WTC11 (cell line): Measurements from ENCODE around the gene FER. TPM values are rescaled to one million over a fixed set of nuclear protein-coding genes. Genes with fewer than 3 reads are reported as not detected.

Experiments used
- ATAC-seq: fragments of 200-7000 bp; cut with Tn5 transposase; 2 replicates; pipeline ENCODE4 v1.10.0; 2021; ENCODE audit warnings: mild to moderate bottlenecking, moderate library complexity
- CTCF ChIA-PET: fragments of 300-600 bp; sonication (Branson Sonifier 250); formaldehyde crosslinking; loops from one replicate; lab custom pipeline; 2021; ENCODE audit warnings: antibody characterized with exemption; lab: Charles Lee
- POLR2A ChIA-PET: fragments of 350-600 bp; sonication (Branson Sonifier 250); formaldehyde crosslinking; loops from one replicate; lab custom pipeline; 2021; ENCODE audit warnings: antibody characterized with exemption; lab: Charles Lee
- DNase-seq: peaks from one replicate; pipeline ENCODE4 v3.0.0; 2021; ENCODE audit warnings: low spot score
- H3K27ac Mint-ChIP-seq: 2 replicates; pipeline ENCODE4 v1.8.0; 2021; ENCODE audit warnings: mixed read lengths
- H3K27me3 Mint-ChIP-seq: 2 replicates; pipeline ENCODE4 v1.8.0; 2021; ENCODE audit warnings: low read depth, mild to moderate bottlenecking, moderate library complexity, mixed read lengths
- H3K36me3 Mint-ChIP-seq: 2 replicates; pipeline ENCODE4 v1.8.0; 2021; ENCODE audit warnings: mixed read lengths
- H3K4me1 Mint-ChIP-seq: 2 replicates; pipeline ENCODE4 v1.8.0; 2022; ENCODE audit warnings: mixed read lengths
- H3K4me3 Mint-ChIP-seq: 2 replicates; pipeline ENCODE4 v1.8.0; 2021; ENCODE audit warnings: mild to moderate bottlenecking, moderate library complexity, mixed read lengths
- H3K9me3 Mint-ChIP-seq: 2 replicates; pipeline ENCODE4 v1.8.0; 2021; ENCODE audit warnings: mixed read lengths
- ESRRA ChIP-seq: sonication (generic); formaldehyde crosslinking; IDR thresholded peaks from 2 replicates; pipeline ENCODE4 v1.8.1; 2022; ENCODE audit warnings: mild to moderate bottlenecking, missing genetic modification reagents, borderline replicate concordance
- GRHL2 ChIP-seq: fragments of 250-450 bp; sonication (Bioruptor Pico); IDR thresholded peaks from 2 replicates; pipeline ENCODE4 v1.8.0; 2022; ENCODE audit warnings: mild to moderate bottlenecking, moderate library complexity; ENCODE audit not compliant: insufficient replicate concordance, severe bottlenecking
- MXD4 ChIP-seq: fragments of 250-450 bp; sonication (Bioruptor Pico); IDR thresholded peaks from 2 replicates; pipeline ENCODE4 v1.8.0; 2021; ENCODE audit warnings: mild to moderate bottlenecking, moderate library complexity, borderline replicate concordance
- OVOL2 ChIP-seq: fragments of 250-450 bp; sonication (Bioruptor Pico); IDR thresholded peaks from 2 replicates; pipeline ENCODE4 v1.9.0; 2021; ENCODE audit warnings: mild to moderate bottlenecking, borderline replicate concordance
- RELA ChIP-seq: sonication (generic); formaldehyde crosslinking; IDR thresholded peaks from 2 replicates; pipeline ENCODE4 v1.8.1; 2022; ENCODE audit warnings: missing genetic modification reagents, mild to moderate bottlenecking, borderline replicate concordance
- RORB ChIP-seq: fragments of 250-450 bp; sonication (Bioruptor Pico); IDR thresholded peaks from 2 replicates; pipeline ENCODE4 v1.9.0; 2021; ENCODE audit warnings: mild to moderate bottlenecking
- SMAD4 ChIP-seq: sonication (generic); formaldehyde crosslinking; IDR thresholded peaks from 2 replicates; pipeline ENCODE4 v1.8.0; 2022; ENCODE audit warnings: mild to moderate bottlenecking, missing genetic modification reagents
- SOX15 ChIP-seq: fragments of 250-450 bp; sonication (Bioruptor Pico); IDR thresholded peaks from 2 replicates; pipeline ENCODE4 v1.9.0; 2021; ENCODE audit warnings: mild to moderate bottlenecking
- TCF7 ChIP-seq: sonication (generic); formaldehyde crosslinking; IDR thresholded peaks from 2 replicates; pipeline ENCODE4 v1.8.0; 2022; ENCODE audit warnings: mild to moderate bottlenecking, low read depth, missing genetic modification reagents, moderate library complexity
- total RNA-seq: library from RNA; stranded (reverse); gene quantifications from 3 replicates; pipeline ENCODE4 v1.2.3, GENCODE V29; 2021
- TF ChIP-seq, protein P1 (sequence below): sonication (generic); formaldehyde crosslinking; IDR thresholded peaks from 2 replicates; pipeline ENCODE4 v1.8.0; 2022; ENCODE audit warnings: mild to moderate bottlenecking, missing genetic modification reagents
- TF ChIP-seq, protein P2 (sequence below): sonication (generic); formaldehyde crosslinking; IDR thresholded peaks from 2 replicates; pipeline ENCODE4 v1.8.1; 2022; ENCODE audit warnings: mild to moderate bottlenecking, missing genetic modification reagents, moderate library complexity, borderline replicate concordance
- TF ChIP-seq, protein P3 (sequence below): sonication (generic); formaldehyde crosslinking; IDR thresholded peaks from 2 replicates; pipeline ENCODE4 v1.8.1; 2023; ENCODE audit warnings: mild to moderate bottlenecking, missing genetic modification reagents, moderate library complexity
- TF ChIP-seq, protein P4 (sequence below): sonication (generic); formaldehyde crosslinking; IDR thresholded peaks from 2 replicates; pipeline ENCODE4 v1.8.1; 2023; ENCODE audit warnings: mild to moderate bottlenecking, missing genetic modification reagents
- TF ChIP-seq, protein P5 (sequence below): sonication (generic); formaldehyde crosslinking; IDR thresholded peaks from 2 replicates; pipeline ENCODE4 v1.8.0; 2022; ENCODE audit warnings: missing genetic modification reagents
- TF ChIP-seq, protein P6 (sequence below): fragments of 250-450 bp; sonication (Bioruptor Pico); IDR thresholded peaks from 2 replicates; pipeline ENCODE4 v2.1.2; 2022; ENCODE audit warnings: mild to moderate bottlenecking, moderate library complexity
- TF ChIP-seq, protein P7 (sequence below): sonication (generic); formaldehyde crosslinking; IDR thresholded peaks from 2 replicates; pipeline ENCODE4 v1.8.1; 2022; ENCODE audit warnings: mild to moderate bottlenecking, moderate library complexity, missing genetic modification reagents

FER gene
- total RNA-seq, 1 experiment from 2014 or later = 13.8 TPM

DNA sequence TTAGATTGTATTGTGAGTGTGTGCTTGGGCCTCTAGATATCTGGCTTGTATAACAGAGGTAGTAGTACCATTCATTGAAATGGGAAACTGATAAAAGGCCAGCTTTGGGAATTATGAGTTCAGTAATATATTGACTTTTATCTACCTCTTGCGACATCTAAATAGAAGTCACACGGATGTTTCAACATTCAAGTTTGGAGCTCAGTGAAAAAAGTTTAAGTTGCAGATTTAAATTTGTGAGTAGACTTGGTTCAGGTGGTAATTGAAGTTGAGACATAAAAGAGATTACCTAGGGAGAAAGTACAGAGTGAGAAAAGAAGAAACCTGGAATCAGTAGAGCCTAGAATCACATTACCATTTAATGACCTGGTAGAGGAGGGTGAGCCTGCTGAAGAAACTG, 189.5 kb downstream of the FER start:
- TF ChIP-seq, protein P1, sequence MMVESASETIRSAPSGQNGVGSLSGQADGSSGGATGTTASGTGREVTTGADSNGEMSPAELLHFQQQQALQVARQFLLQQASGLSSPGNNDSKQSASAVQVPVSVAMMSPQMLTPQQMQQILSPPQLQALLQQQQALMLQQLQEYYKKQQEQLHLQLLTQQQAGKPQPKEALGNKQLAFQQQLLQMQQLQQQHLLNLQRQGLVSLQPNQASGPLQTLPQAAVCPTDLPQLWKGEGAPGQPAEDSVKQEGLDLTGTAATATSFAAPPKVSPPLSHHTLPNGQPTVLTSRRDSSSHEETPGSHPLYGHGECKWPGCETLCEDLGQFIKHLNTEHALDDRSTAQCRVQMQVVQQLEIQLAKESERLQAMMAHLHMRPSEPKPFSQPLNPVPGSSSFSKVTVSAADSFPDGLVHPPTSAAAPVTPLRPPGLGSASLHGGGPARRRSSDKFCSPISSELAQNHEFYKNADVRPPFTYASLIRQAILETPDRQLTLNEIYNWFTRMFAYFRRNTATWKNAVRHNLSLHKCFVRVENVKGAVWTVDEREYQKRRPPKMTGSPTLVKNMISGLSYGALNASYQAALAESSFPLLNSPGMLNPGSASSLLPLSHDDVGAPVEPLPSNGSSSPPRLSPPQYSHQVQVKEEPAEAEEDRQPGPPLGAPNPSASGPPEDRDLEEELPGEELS (CRISPR knock-in tag) = no peak
- TF ChIP-seq MXD4 (CRISPR knock-in tag) = no peak
- TF ChIP-seq, protein P2, sequence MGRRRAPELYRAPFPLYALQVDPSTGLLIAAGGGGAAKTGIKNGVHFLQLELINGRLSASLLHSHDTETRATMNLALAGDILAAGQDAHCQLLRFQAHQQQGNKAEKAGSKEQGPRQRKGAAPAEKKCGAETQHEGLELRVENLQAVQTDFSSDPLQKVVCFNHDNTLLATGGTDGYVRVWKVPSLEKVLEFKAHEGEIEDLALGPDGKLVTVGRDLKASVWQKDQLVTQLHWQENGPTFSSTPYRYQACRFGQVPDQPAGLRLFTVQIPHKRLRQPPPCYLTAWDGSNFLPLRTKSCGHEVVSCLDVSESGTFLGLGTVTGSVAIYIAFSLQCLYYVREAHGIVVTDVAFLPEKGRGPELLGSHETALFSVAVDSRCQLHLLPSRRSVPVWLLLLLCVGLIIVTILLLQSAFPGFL = no peak
- no peak for TF ChIP-seq RORB (CRISPR knock-in tag)
- TF ChIP-seq, protein P3, sequence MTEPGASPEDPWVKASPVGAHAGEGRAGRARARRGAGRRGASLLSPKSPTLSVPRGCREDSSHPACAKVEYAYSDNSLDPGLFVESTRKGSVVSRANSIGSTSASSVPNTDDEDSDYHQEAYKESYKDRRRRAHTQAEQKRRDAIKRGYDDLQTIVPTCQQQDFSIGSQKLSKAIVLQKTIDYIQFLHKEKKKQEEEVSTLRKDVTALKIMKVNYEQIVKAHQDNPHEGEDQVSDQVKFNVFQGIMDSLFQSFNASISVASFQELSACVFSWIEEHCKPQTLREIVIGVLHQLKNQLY (CRISPR knock-in tag) = no peak
- TF ChIP-seq SOX15 = no peak
- TF ChIP-seq SMAD4 (CRISPR knock-in tag) = no peak
- no peak for TF ChIP-seq RELA
- TF ChIP-seq, protein P4, sequence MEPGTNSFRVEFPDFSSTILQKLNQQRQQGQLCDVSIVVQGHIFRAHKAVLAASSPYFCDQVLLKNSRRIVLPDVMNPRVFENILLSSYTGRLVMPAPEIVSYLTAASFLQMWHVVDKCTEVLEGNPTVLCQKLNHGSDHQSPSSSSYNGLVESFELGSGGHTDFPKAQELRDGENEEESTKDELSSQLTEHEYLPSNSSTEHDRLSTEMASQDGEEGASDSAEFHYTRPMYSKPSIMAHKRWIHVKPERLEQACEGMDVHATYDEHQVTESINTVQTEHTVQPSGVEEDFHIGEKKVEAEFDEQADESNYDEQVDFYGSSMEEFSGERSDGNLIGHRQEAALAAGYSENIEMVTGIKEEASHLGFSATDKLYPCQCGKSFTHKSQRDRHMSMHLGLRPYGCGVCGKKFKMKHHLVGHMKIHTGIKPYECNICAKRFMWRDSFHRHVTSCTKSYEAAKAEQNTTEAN = no peak
- no peak for TF ChIP-seq TCF7 (CRISPR knock-in tag)
- TF ChIP-seq GRHL2 = no peak
- no peak for TF ChIP-seq ESRRA
- H3K36me3 Mint-ChIP-seq = peaks cover 12% of the 10 kb centered on the region
- peaks cover 17% of the 10 kb centered on the region for H3K9me3 Mint-ChIP-seq
- no peaks in the 10 kb centered on the region for H3K4me1 Mint-ChIP-seq
- peak overlapping the region; percentile 9; the same call in 1 of the 2 replicates for H3K27ac Mint-ChIP-seq
- ATAC-seq = no peak
- H3K27me3 Mint-ChIP-seq = no peaks in the 10 kb centered on the region
- CTCF ChIA-PET = no interaction called here
- H3K4me3 Mint-ChIP-seq = no peak overlapping the region
- POLR2A ChIA-PET = no interaction called here
- DNase-seq = no peak

DNA sequence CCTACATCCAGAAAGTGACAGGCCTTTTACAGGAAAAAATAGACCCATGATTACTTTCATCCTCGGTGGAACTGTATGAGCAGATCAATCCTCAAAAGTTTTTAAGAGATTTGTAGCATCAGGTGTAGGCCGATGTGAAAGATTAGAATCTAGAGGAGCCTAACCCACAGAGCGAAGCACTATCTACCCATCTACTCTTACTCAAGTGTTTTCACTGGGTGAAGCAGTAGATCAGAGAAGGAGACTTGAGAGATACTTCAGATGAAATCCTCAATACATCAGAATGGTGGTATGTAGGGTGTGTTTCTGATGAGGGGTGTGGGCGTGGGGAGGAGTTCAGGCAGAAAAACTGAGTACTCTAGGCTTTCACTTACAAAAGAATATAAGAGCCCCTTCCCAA, 192.8 kb downstream of the FER start:
- H3K9me3 Mint-ChIP-seq = no peaks in the 10 kb centered on the region
- no peaks in the 10 kb centered on the region for H3K27me3 Mint-ChIP-seq
- CTCF ChIA-PET = no interaction called here
- TF ChIP-seq OVOL2 (CRISPR knock-in tag) (no peak), SOX15 (no peak)
- TF ChIP-seq, protein P5, sequence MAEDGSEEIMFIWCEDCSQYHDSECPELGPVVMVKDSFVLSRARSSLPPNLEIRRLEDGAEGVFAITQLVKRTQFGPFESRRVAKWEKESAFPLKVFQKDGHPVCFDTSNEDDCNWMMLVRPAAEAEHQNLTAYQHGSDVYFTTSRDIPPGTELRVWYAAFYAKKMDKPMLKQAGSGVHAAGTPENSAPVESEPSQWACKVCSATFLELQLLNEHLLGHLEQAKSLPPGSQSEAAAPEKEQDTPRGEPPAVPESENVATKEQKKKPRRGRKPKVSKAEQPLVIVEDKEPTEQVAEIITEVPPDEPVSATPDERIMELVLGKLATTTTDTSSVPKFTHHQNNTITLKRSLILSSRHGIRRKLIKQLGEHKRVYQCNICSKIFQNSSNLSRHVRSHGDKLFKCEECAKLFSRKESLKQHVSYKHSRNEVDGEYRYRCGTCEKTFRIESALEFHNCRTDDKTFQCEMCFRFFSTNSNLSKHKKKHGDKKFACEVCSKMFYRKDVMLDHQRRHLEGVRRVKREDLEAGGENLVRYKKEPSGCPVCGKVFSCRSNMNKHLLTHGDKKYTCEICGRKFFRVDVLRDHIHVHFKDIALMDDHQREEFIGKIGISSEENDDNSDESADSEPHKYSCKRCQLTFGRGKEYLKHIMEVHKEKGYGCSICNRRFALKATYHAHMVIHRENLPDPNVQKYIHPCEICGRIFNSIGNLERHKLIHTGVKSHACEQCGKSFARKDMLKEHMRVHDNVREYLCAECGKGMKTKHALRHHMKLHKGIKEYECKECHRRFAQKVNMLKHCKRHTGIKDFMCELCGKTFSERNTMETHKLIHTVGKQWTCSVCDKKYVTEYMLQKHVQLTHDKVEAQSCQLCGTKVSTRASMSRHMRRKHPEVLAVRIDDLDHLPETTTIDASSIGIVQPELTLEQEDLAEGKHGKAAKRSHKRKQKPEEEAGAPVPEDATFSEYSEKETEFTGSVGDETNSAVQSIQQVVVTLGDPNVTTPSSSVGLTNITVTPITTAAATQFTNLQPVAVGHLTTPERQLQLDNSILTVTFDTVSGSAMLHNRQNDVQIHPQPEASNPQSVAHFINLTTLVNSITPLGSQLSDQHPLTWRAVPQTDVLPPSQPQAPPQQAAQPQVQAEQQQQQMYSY (CRISPR knock-in tag) = no peak
- TF ChIP-seq, protein P6, sequence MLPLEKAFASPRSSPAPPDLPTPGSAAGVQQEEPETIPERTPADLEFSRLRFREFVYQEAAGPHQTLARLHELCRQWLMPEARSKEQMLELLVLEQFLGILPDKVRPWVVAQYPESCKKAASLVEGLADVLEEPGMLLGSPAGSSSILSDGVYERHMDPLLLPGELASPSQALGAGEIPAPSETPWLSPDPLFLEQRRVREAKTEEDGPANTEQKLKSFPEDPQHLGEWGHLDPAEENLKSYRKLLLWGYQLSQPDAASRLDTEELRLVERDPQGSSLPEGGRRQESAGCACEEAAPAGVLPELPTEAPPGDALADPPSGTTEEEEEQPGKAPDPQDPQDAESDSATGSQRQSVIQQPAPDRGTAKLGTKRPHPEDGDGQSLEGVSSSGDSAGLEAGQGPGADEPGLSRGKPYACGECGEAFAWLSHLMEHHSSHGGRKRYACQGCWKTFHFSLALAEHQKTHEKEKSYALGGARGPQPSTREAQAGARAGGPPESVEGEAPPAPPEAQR (CRISPR knock-in tag) = no peak
- TF ChIP-seq, protein P7, sequence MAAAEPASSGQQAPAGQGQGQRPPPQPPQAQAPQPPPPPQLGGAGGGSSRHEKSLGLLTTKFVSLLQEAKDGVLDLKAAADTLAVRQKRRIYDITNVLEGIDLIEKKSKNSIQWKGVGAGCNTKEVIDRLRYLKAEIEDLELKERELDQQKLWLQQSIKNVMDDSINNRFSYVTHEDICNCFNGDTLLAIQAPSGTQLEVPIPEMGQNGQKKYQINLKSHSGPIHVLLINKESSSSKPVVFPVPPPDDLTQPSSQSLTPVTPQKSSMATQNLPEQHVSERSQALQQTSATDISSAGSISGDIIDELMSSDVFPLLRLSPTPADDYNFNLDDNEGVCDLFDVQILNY (CRISPR knock-in tag) = no peak
- TF ChIP-seq, all 79 proteins: peak for 0
- ATAC-seq = no peak
- Mint-ChIP-seq H3K4me3 (no peak overlapping the region), H3K36me3 (no peaks in the 10 kb centered on the region), H3K27ac (no peak overlapping the region), H3K4me1 (peaks cover 13% of the 10 kb centered on the region)
- no peak for DNase-seq
- POLR2A ChIA-PET = no interaction called here
